ENCODE results near the gene DRC1.

Gene DRC1

DNA sequence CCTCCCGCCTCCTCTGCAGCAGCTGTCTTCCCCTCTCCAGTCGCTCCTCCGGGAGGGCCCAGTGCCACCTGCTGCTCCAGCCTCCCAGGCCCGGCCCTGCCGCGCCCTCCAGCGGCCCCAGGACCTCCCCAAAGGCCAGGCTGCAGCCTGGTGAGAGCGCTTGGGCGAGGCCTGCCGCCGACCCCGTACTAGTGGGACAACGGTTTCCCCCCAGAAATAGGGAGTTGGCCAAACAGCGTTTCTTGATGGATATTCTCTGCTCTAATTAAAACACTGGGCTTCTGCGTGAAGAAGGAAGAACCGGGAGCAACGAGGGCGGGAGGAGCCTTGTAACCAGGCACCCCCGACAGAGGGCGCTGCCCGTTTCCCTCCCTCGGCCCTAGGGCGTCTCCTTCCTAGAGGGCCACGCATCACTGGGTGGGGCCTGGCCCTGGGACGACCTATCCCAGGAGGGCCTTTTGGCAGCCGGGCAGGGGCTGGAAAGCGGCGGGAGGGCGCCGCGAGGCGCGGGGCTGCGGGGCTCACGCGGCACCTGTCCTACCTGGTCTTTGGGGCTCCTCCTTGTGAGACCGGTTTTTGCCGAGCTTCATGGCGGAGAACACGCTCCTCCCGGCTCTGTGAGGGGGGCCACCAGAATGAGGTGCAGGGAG lies 101.6 kb downstream of the DRC1 start:
- no peak for DNase-seq

DNA sequence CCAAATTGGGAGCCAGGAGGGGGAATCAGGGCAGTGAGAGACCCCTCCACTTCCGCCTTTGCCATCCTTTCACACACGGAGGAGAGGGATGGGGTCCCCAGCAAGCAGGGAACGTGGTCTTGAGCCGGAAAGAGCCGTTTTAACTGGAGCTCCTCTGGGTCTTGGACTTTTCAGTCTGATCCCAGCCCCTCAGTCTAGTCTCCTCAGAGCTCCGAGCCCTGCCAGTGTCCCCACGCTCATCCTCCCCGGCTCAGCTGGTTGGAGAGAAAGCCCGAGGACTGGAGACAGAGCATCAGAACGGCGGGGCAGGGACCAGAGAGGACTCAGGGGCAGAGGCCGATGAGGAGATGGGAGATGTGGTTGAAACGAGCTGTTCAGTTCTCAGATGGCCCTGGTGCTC lies 102.3 kb downstream of the DRC1 start:
- no peak for DNase-seq

DNA sequence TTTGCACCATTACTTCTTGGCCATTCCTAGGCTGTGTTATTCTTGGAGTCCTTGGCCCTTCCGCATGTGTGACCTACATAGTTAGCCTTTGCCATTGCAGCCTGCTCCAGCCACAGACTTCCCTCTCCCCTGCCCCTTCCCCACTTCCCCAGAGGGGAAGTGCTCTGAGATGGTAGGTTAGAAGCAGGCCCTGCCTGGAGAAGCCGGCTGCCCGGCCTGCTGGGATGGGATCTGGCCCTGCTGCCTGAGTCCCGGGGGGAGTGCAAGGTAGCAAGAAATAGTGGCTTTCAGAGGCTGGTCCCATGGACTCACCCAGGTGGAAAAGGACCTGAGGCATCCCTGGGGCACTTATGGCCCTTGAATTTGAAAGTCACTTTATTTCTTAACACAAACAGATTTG lies 104.6 kb downstream of the DRC1 start:
- no peak for DNase-seq

Measured in cortex of kidney (tissue), 1 donor.